ENCODE measurements around the gene DNMT3B. TPM values are rescaled to one million over a fixed set of nuclear protein-coding genes. Genes with fewer than 3 reads are reported as not detected.

DNMT3B gene
- total and polyA plus RNA-seq, 2 donors (not counting 1 experiment from before 2014, with no cell fraction given), result 0.15 to 0.47 TPM

DNA sequence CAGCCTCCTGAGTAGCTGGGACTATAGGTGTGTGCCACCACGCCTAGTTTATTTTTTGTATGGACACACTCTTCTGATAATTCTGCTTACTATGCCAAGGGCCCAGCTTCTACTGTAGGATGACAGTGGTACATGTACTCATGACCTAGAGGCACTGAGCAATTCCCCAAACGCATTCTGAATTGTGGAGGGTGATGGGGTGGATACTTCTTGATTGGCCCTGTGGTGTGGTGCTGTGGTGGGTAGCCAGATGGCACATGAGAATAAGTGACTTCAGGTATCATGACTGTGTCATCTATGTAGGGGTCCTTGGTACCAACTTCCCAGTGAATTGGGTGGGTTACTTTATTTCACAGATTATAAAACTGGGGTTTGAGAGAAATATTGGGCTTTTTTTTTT is 11.0 kb downstream of the DNMT3B start:
- no peak overlapping the region for H3K4me3 Mint-ChIP-seq
- DNase-seq (no peak), ATAC-seq (ENCODE audit: low read depth) (no peak)
- H3K9ac ChIP-seq (ENCODE audit: low read length), result no peak overlapping the region
- no peaks in the 10 kb centered on the region for H3K27me3 ChIP-seq (replicated peaks in 1 of 4; ENCODE audit: control extremely low read depth in 1 of 4, control insufficient read depth in 3 of 4, insufficient read depth in 4 of 4, low read length in 3 of 4)
- no peak for TF ChIP-seq EZH2 (IDR thresholded peaks at IDR 0.05; ENCODE audit: borderline replicate concordance, insufficient read depth, low read depth, low read length, poor library complexity, severe bottlenecking)
- TF ChIP-seq, protein P1, sequence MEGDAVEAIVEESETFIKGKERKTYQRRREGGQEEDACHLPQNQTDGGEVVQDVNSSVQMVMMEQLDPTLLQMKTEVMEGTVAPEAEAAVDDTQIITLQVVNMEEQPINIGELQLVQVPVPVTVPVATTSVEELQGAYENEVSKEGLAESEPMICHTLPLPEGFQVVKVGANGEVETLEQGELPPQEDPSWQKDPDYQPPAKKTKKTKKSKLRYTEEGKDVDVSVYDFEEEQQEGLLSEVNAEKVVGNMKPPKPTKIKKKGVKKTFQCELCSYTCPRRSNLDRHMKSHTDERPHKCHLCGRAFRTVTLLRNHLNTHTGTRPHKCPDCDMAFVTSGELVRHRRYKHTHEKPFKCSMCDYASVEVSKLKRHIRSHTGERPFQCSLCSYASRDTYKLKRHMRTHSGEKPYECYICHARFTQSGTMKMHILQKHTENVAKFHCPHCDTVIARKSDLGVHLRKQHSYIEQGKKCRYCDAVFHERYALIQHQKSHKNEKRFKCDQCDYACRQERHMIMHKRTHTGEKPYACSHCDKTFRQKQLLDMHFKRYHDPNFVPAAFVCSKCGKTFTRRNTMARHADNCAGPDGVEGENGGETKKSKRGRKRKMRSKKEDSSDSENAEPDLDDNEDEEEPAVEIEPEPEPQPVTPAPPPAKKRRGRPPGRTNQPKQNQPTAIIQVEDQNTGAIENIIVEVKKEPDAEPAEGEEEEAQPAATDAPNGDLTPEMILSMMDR (IDR thresholded peaks at IDR 0.05), result no peak
- no peaks in the 10 kb centered on the region for H3K36me3 ChIP-seq (replicated peaks in 1 of 2; ENCODE audit: control extremely low read depth in 1 of 2, control insufficient read depth in 1 of 2, extremely low read depth in 1 of 2, insufficient read depth in 2 of 2, low read length in 1 of 2)
- POLR2A ChIA-PET, result no interaction called here
- H3K9me3 Mint-ChIP-seq (ENCODE audit: insufficient read depth), result no peaks in the 10 kb centered on the region
- no peaks in the 10 kb centered on the region for H3K9me3 ChIP-seq (ENCODE audit: control extremely low read depth in 1 of 3, control insufficient read depth in 2 of 3, insufficient read depth in 1 of 3, low read length in 2 of 3)
- H3K4me3 ChIP-seq (ENCODE audit: control extremely low read depth in 1 of 5, extremely low read depth in 1 of 5, insufficient read depth in 1 of 5, low read depth in 2 of 5, low read length in 4 of 5), result no peak overlapping the region
- intact Hi-C loops (cut with micrococcal nuclease), result no loop called here
- no peak overlapping the region for H2AFZ ChIP-seq (ENCODE audit: insufficient read depth, low read depth, low read length, poor library complexity, severe bottlenecking)
- no peak overlapping the region for H3K4me2 ChIP-seq (replicated peaks; ENCODE audit: low read depth, low read length, poor library complexity, severe bottlenecking)
- H3K27me3 Mint-ChIP-seq, result no peaks in the 10 kb centered on the region
- no peaks in the 10 kb centered on the region for H3K79me2 ChIP-seq (ENCODE audit: control insufficient read depth, insufficient read depth, low read length)
- H3K4me1 Mint-ChIP-seq, result no peaks in the 10 kb centered on the region
- no peaks in the 10 kb centered on the region for H4K20me1 ChIP-seq (ENCODE audit: control insufficient read depth, insufficient read depth, low read length, poor library complexity, severe bottlenecking)
- no peak overlapping the region for H3K27ac ChIP-seq (ENCODE audit: low read length in 2 of 2)
- CTCF ChIA-PET, result interaction anchor here (0.7 to 1.0 kb wide), 2 partner anchors 244 to 250 kb away, joined by 3 to 5 read pairs; no protein-coding TSS in a partner anchor
- H3K4me1 ChIP-seq (ENCODE audit: control insufficient read depth in 2 of 2, insufficient read depth in 2 of 2, low read length in 2 of 2), result no peaks in the 10 kb centered on the region
- WGBS (ENCODE audit: insufficient coverage), result 100% methylated on average over 1 of the region's 2 CpGs
- H3K27ac Mint-ChIP-seq, result no peak overlapping the region

DNA sequence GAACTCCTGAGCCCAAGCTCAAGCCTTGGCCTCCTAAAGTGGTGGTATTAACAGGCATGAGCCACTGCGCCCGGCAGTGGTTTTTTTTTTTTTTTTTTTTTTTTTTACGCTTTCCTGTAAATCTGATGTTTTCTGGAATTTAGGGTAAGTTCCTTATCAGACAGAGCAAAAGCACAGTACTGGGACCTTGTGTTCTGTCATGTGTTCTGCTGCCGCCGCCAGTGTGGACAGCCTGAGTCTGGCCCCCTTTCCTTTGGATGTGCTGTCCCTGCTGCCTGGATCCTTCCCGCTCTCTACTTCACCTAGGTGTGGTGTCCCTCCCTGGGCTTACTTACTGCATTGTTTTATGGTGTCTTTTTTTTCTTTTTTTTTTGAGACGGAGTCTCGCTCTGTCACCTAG is 11.7 kb downstream of the DNMT3B start:
- intact Hi-C loops (cut with micrococcal nuclease), result no loop called here
- Histone ChIP-seq H3K4me1 (ENCODE audit: control insufficient read depth in 2 of 2, insufficient read depth in 2 of 2, low read length in 2 of 2) (no peaks in the 10 kb centered on the region), H2AFZ (ENCODE audit: insufficient read depth, low read depth, low read length, poor library complexity, severe bottlenecking) (no peak overlapping the region), H3K4me3 (ENCODE audit: control extremely low read depth in 1 of 5, extremely low read depth in 1 of 5, insufficient read depth in 1 of 5, low read depth in 2 of 5, low read length in 4 of 5) (no peak overlapping the region), H3K4me2 (replicated peaks; ENCODE audit: low read depth, low read length, poor library complexity, severe bottlenecking) (no peak overlapping the region), H3K27me3 (replicated peaks in 1 of 4; ENCODE audit: control extremely low read depth in 1 of 4, control insufficient read depth in 3 of 4, insufficient read depth in 4 of 4, low read length in 3 of 4) (no peaks in the 10 kb centered on the region), H3K9ac (ENCODE audit: low read length) (no peak overlapping the region), H3K79me2 (ENCODE audit: control insufficient read depth, insufficient read depth, low read length) (no peaks in the 10 kb centered on the region), H3K27ac (ENCODE audit: low read length in 2 of 2) (no peak overlapping the region), H3K9me3 (ENCODE audit: control extremely low read depth in 1 of 3, control insufficient read depth in 2 of 3, insufficient read depth in 1 of 3, low read length in 2 of 3) (no peaks in the 10 kb centered on the region), H3K36me3 (replicated peaks in 1 of 2; ENCODE audit: control extremely low read depth in 1 of 2, control insufficient read depth in 1 of 2, extremely low read depth in 1 of 2, insufficient read depth in 2 of 2, low read length in 1 of 2) (no peaks in the 10 kb centered on the region), H4K20me1 (ENCODE audit: control insufficient read depth, insufficient read depth, low read length, poor library complexity, severe bottlenecking) (no peaks in the 10 kb centered on the region)
- TF ChIP-seq, protein P1 (IDR thresholded peaks at IDR 0.05), result no peak
- no peak for TF ChIP-seq EZH2 (IDR thresholded peaks at IDR 0.05; ENCODE audit: borderline replicate concordance, insufficient read depth, low read depth, low read length, poor library complexity, severe bottlenecking)
- no peaks in the 10 kb centered on the region for H3K9me3 Mint-ChIP-seq (ENCODE audit: insufficient read depth)
- H3K4me3 Mint-ChIP-seq, result no peak overlapping the region
- H3K27ac Mint-ChIP-seq, result no peak overlapping the region
- no peak for ATAC-seq (ENCODE audit: low read depth)
- ChIA-PET CTCF (interaction anchor here (0.7 to 1.2 kb wide), 3 partner anchors 99 to 251 kb away, joined by 3 to 5 read pairs (median 3); no protein-coding TSS in a partner anchor), POLR2A (no interaction called here)
- DNase-seq, result no peak
- no peaks in the 10 kb centered on the region for H3K4me1 Mint-ChIP-seq
- WGBS (ENCODE audit: insufficient coverage), result 100% methylated on average over 2 of the region's 8 CpGs
- no peaks in the 10 kb centered on the region for H3K27me3 Mint-ChIP-seq
